Adrenal gland (tissue), 12 donors: Measurements from ENCODE around the gene FBRS. TPM values are rescaled to one million over a fixed set of nuclear protein-coding genes. Genes with fewer than 3 reads are reported as not detected.

Source experiments
- DNase-seq, 7 donors: peaks; one replicate each; pipeline ENCODE4 v3.0.0-alpha.2; 2019 to 2020
- H3K27ac ChIP-seq, 5 donors: fragments of 200-600 bp; sonication (generic) in 4 of 5; 1 replicate in 3 of 5; 2 replicates in 2 of 5; pipeline versions ENCODE4 v1.5.1 to v1.8.0; 2016 to 2020; ENCODE audit warnings: mild to moderate bottlenecking in 1 of 5
- H3K27me3 ChIP-seq: fragments of 200-600 bp; 2 replicates; pipeline ENCODE4 v1.8.0; 2021
- H3K36me3 ChIP-seq, 2 donors: fragments of 200-600 bp; replicated peaks in 1 of 2; 1 replicate in 1 of 2; 2 replicates in 1 of 2; pipeline versions ENCODE4 v1.5.1 to v1.8.0; 2018 to 2022
- H3K4me1 ChIP-seq, 2 donors: fragments of 200-600 bp; replicated peaks in 1 of 2; 1 replicate in 1 of 2; 2 replicates in 1 of 2; pipeline versions ENCODE4 v1.5.1 to v1.8.0; 2018 to 2021
- H3K4me3 ChIP-seq, 4 donors: fragments of 200-600 bp; sonication (generic) in 3 of 4; one replicate each; pipeline ENCODE4 v1.5.1; 2016 to 2018
- H3K9me3 ChIP-seq, 3 donors: fragments of 200-600 bp; sonication (generic) in 1 of 3; replicated peaks in 1 of 3; 1 replicate in 2 of 3; 2 replicates in 1 of 3; pipeline versions ENCODE4 v1.5.1 to v1.8.0; 2016 to 2021
- CTCF ChIP-seq, 6 experiments: fragments of 450-650 bp in 4 of 6; fragments of 200-600 bp in 2 of 6; sonication (generic) in 1 of 6; IDR thresholded peaks; 1 replicate in 5 of 6; 2 replicates in 1 of 6; pipeline versions ENCODE4 v1.5.1 to v1.8.0; 2016 to 2021; ENCODE audit warnings: antibody characterized with exemption in 6 of 6, mild to moderate bottlenecking in 2 of 6, moderate library complexity in 1 of 6
- POLR2A ChIP-seq, 2 donors: fragments of 450-650 bp; IDR thresholded peaks; one replicate each; pipeline ENCODE4 v1.6.1; 2017; ENCODE audit warnings: antibody characterized with exemption in 2 of 2, mild to moderate bottlenecking in 2 of 2, moderate library complexity in 1 of 2
- WGBS, 4 donors: extraction: QIAGEN DNeasy Blood & Tissue Kit in 2 of 4; methylation state at CpG; one replicate each; pipeline versions ENCODE4 v1.1.5 to v1.1.7; 2013 to 2017; 5-methylcytosine and 5-hydroxymethylcytosine counted together
- intact Hi-C, 2 donors: fragments of 100-400 bp; cut with DNase I; formaldehyde crosslinking; loops; one replicate each; pipeline versions ENCODE4 v1.14.1 to v1.15.0; 2022 to 2023
- polyA plus RNA-seq, 3 donors: library from polyadenylated mRNA; stranded (reverse); fragments of 200-250 nt in 2 of 3; fragments of 350-450 nt in 1 of 3; fragmentation: Illumina TruSeq in 1 of 3; extraction: RNeasy Lipid Tissue Mini Kit (QIAGEN cat#74804) in 1 of 3; gene quantifications; one replicate each; pipeline ENCODE4 v1.2.3, GENCODE V29; 2013 to 2014
- total RNA-seq, 9 donors: library from RNA; depleted of rRNA in 4 of 9; stranded (reverse); fragments of >200 nt in 4 of 9; fragments of 120-200 nt in 1 of 9; fragmentation: NEBNext Ultra II Directional in 1 of 9; extraction: Animal tissue kit (Norgen Biotek cat#: 25700) in 1 of 9; gene quantifications; one replicate each; pipeline versions ENCODE4 v1.1.0 to v1.2.4, GENCODE V29; 2013 to 2023
- donor health status: healthy with polysubstance abuse.
- donor health status: Bipolar disorder and iron deficiency.
- donor health status: DM: yes; HTN: yes; CAD: no.
- donor health status: DM: no; HTN: no; CAD: no.
- donor health status: DM: no; HTN: no; CAD: no.
- donor health status: DM: yes; HTN: yes; CAD: no.

Gene FBRS
- total and polyA plus RNA-seq, 12 donors, result 18.3 to 186 (median 46.8) TPM

- peaks cover 0 to 66% of the 10 kb centered on the region in 2 donors for H3K36me3 ChIP-seq
- H3K4me3 ChIP-seq, result no peak overlapping the region
- intact Hi-C loops, result no loop called here
- H3K27ac ChIP-seq, result no peak overlapping the region
- H3K4me1 ChIP-seq, result peaks cover 26 to 42% of the 10 kb centered on the region in 2 donors
- peak in 2 of 7 donors; percentile 31 to 32 for DNase-seq
- no peaks in the 10 kb centered on the region for H3K9me3 ChIP-seq
- no peak for TF ChIP-seq POLR2A (IDR thresholded peaks at IDR 0.05)
- no peak for TF ChIP-seq CTCF (IDR thresholded peaks at IDR 0.05)
- no peaks in the 10 kb centered on the region for H3K27me3 ChIP-seq
- 73 to 79% (median 76%) methylated on average over 8 to 17 of the region's 17 CpGs for WGBS, 4 donors
Observed at GRCh38 chr16:30662449-30662848, 4.2 kb downstream of the FBRS start.

DNA sequence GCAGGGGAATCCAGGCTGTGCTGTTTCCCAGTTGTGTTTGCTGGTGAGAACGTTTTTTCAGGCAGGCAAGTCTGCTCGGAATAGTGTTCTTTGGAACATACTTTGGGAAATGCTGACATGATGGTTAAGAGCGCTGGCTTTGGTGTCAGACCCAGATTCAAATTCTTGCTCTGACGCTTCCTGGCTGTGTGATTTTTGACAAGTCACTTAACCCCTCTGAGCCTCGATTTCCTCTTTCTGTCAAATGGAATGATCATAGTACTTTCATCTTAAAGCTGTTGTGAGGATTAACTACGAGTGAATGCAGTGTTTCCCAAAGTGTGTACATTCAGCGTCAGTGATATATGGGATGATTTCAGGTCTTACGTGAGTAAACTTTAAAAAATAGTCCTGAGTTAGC is 4.8 kb downstream of the FBRS start:
- no peak for DNase-seq
- peaks cover 24 to 39% of the 10 kb centered on the region in 2 donors for H3K4me1 ChIP-seq
- no peaks in the 10 kb centered on the region for H3K9me3 ChIP-seq
- no peak overlapping the region for H3K4me3 ChIP-seq
- TF ChIP-seq CTCF (IDR thresholded peaks at IDR 0.05), result no peak
- no peak for TF ChIP-seq POLR2A (IDR thresholded peaks at IDR 0.05)
- H3K27ac ChIP-seq, result no peak overlapping the region
- no peaks in the 10 kb centered on the region for H3K27me3 ChIP-seq
- WGBS, 4 donors, result 80 to 82% (median 81%) methylated on average over 8 of the region's 8 CpGs
- intact Hi-C loops, result no loop called here
- H3K36me3 ChIP-seq, result peaks cover 0 to 72% of the 10 kb centered on the region in 2 donors

DNA sequence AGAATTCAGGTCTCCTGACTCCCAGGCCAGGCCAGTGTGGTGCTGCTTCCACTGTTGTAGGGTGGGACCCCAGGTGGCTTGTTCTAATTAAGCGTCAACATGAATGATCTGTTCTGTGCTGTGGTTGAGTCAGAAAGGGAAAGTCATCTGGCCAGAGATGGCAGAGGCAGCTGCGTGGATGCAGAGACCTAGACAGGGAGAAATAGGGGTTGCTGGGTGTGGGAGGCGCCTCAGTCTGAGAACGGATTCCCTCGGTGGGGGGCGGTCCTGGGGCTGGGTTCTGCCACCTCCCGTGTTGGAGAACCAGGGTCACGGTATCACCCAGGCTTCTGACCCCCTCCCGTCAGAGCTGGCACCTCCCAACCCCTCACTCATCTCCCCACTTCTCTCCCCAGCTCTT is 5.6 kb downstream of the FBRS start:
- Histone ChIP-seq H3K27ac (peak overlapping the region in 1 of 5 donors; percentile 52), H3K36me3 (peaks cover 0 to 80% of the 10 kb centered on the region in 2 donors), H3K9me3 (no peaks in the 10 kb centered on the region), H3K27me3 (no peaks in the 10 kb centered on the region), H3K4me3 (no peak overlapping the region), H3K4me1 (peaks cover 24 to 39% of the 10 kb centered on the region in 2 donors)
- no peak for TF ChIP-seq POLR2A (IDR thresholded peaks at IDR 0.05)
- TF ChIP-seq CTCF (IDR thresholded peaks at IDR 0.05), result no peak
- peak in 3 of 7 donors; percentile 21 to 31 (median 23) for DNase-seq
- intact Hi-C loops, result no loop called here
- WGBS, 4 donors, result 59 to 70% (median 61%) methylated on average over 7 to 9 of the region's 9 CpGs

DNA sequence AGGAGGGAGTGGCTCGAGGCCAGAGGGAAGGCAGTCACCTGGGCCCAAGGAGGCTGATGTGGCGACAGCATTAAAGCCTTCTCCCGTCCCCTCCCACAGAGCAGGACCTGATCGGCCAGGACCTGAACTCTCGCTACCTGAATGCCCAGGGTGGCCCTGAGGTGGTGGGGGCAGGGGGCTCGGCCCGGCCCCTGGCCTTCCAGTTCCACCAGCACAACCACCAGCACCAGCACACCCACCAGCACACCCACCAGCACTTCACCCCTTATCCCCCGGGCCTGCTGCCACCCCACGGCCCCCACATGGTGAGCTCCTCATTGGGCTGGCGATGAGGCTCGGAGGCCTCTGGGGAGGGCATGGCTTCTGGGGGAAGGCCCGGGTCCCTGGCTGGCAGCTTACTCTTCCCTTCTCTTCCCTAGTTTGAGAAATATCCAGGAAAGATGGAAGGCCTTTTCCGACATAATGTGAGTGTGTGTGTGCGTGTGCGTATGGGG is 6.4 kb downstream of the FBRS start:
- 80 to 90% (median 86%) methylated on average over 11 to 15 of the region's 15 CpGs for WGBS, 4 donors
- Histone ChIP-seq H3K9me3 (no peaks in the 10 kb centered on the region), H3K27me3 (no peaks in the 10 kb centered on the region), H3K4me3 (no peak overlapping the region), H3K36me3 (peaks cover 0 to 88% of the 10 kb centered on the region in 2 donors), H3K4me1 (peaks cover 23 to 39% of the 10 kb centered on the region in 2 donors), H3K27ac (peak overlapping the region in 1 of 5 donors; percentile 29)
- DNase-seq, result no peak
- no peak for TF ChIP-seq CTCF (IDR thresholded peaks at IDR 0.05)
- TF ChIP-seq POLR2A (IDR thresholded peaks at IDR 0.05), result no peak
- intact Hi-C loops, result no loop called here
